NCI-H2227 (cell line): Measurements from ENCODE around the gene OXNAD1.
A peak's percentile ranks its signal among the peaks of the same experiment; 100 is the strongest.
"Not testable (repeated sequence)": the region's sequence is repeated elsewhere in the genome, so short reads cannot be mapped to it uniquely, and the experiment has no call there.

ENCODE experiments used
- DNase-seq: peaks from one replicate; lab custom pipeline; 2025; ENCODE audit not compliant: unreplicated experiment; lab: John Stamatoyannopoulos, UW

The OXNAD1 gene

GRCh38 chr3:16302082-16302631 lies 37.1 kb downstream of the OXNAD1 start:
- DNase-seq = no peak

- DNase-seq = no peak
Measured at GRCh38 chr3:16303037-16303575, 38.1 kb downstream of the OXNAD1 start.

- DNase-seq = no peak
Measured at GRCh38 chr3:16304061-16305010, 39.3 kb downstream of the OXNAD1 start.

- DNase-seq = no peak
Measured at GRCh38 chr3:16305111-16305541, 40.1 kb downstream of the OXNAD1 start.

- DNase-seq = no peak
Measured at GRCh38 chr3:16307832-16308531, 43.0 kb downstream of the OXNAD1 start.

GRCh38 chr3:16308727-16309126 lies 43.7 kb downstream of the OXNAD1 start:
- no peak for DNase-seq

GRCh38 chr3:16309558-16309957 lies 44.5 kb downstream of the OXNAD1 start:
- DNase-seq = no peak

- not testable (repeated sequence) for DNase-seq
Measured at GRCh38 chr3:16310486-16310885, 45.5 kb downstream of the OXNAD1 start.

GRCh38 chr3:16311960-16312451 lies 47.0 kb downstream of the OXNAD1 start:
- DNase-seq = no peak

- no peak for DNase-seq
Measured at GRCh38 chr3:16313886-16314645, 49.1 kb downstream of the OXNAD1 start.

- DNase-seq = no peak
Measured at GRCh38 chr3:16315623-16316022, 50.6 kb downstream of the OXNAD1 start.

GRCh38 chr3:16316396-16316795 lies 51.4 kb downstream of the OXNAD1 start:
- no peak for DNase-seq

- DNase-seq = no peak
Measured at GRCh38 chr3:16316847-16317560, 52.0 kb downstream of the OXNAD1 start.

- no peak for DNase-seq
Measured at GRCh38 chr3:16317561-16317945, 52.5 kb downstream of the OXNAD1 start.

- DNase-seq = no peak
Measured at GRCh38 chr3:16318176-16318575, 53.2 kb downstream of the OXNAD1 start.

GRCh38 chr3:16319307-16319706 lies 54.3 kb downstream of the OXNAD1 start:
- DNase-seq = peak; percentile 1

GRCh38 chr3:16319723-16320122 lies 54.7 kb downstream of the OXNAD1 start:
- no peak for DNase-seq

GRCh38 chr3:16320711-16321110 lies 55.7 kb downstream of the OXNAD1 start:
- no peak for DNase-seq

- no peak for DNase-seq
Measured at GRCh38 chr3:16322189-16322588, 57.2 kb downstream of the OXNAD1 start.

- DNase-seq = no peak
Measured at GRCh38 chr3:16323737-16324136, 58.7 kb downstream of the OXNAD1 start.
